GM13977 (cell line): Measurements from ENCODE around the gene ITGA7.
A peak's percentile ranks its signal among the peaks of the same experiment; 100 is the strongest.

ENCODE experiments used
- DNase-seq: peaks from one replicate; pipeline ENCODE4 v3.0.0; 2012; ENCODE audit warnings: low spot score
- CTCF ChIP-seq: IDR thresholded peaks from 2 replicates; pipeline ENCODE4 v1.5.1; 2012; ENCODE audit warnings: mild to moderate bottlenecking, control low read depth; ENCODE audit not compliant: insufficient read depth; ENCODE audit errors: extremely low read depth, missing control alignments
- in situ Hi-C: fragments of 300-500 bp; cut with MboI; formaldehyde crosslinking; loops from one replicate; pipeline ENCODE4 v1.12.0; 2022; ENCODE audit warnings: low sequenced_read_pairs, low pct_unique_long_range_greater_than_20kb, mixed read lengths, inconsistent platforms; ENCODE audit not compliant: unreplicated experiment

The ITGA7 gene

DNA sequence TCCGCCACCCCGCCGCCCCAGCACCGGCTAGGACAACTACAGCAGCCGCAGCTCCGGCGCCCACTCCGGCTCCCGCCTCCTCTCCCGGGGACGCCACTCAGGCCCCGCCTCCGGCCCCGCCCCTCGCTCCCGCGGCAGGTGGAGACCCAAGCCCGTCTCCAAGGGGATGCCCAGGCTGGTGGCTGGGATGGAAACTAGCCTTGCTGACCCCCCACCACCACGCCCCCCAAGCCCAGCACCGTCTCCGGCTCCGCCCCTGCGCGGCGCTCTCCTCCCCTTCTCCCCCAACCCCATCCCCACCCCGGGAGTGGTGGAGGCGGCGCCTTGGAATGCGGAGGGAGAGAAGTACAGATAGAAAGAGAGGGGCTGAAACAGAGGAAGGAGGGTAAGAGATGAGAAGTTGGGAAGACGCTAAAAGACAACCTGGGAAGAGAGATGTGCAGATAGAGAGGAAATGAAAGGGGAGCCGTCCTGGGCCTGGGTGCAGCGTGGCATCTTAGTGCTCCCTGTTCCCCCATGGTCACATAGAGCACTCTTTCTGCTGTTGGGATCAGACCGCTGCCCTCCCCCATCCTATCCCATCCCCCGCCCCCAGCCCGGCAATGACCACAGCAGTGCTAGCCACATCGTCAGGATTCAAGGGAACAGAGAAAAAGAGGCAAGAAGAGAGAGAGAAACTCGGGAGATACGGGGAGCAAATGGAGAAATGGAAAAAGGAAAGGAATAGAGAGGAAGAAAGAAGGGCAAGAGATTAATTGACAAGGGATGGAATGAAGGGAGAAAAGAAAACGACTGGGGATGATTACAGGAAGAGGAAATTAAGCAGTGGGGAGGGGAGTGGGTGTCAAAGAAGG, at the start of gene ITGA7:
Gene ITGA7, minus strand, starts transcription at position 64 of the 854 bp plus-strand sequence. CDS start 222 bp downstream, outside the sequence.
- in situ Hi-C loops, result no loop called here
- no peak for TF ChIP-seq CTCF
- DNase-seq, result peak; percentile 80

DNA sequence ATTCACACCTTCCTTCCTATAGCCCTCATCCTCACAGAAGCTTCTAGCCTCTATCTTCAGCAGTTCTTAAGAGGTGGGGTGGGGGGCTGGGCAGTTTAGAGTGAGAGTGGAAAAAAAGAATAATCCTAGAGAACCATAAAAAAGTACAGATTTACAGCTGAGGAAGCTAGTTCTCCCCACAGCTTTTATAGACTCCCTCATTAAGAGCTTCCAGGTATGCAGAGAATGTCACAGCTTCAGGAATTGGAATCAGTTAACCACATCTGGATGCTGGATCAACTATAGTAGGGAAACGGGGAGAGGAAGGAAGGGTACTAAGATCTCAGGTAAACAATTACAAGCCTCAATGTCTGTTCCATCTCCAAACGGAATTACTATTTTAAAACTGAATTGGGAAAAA, 47.5 kb upstream of the ITGA7 start:
- DNase-seq, result no peak
- no peak for TF ChIP-seq CTCF
- in situ Hi-C loops, result no loop called here

DNA sequence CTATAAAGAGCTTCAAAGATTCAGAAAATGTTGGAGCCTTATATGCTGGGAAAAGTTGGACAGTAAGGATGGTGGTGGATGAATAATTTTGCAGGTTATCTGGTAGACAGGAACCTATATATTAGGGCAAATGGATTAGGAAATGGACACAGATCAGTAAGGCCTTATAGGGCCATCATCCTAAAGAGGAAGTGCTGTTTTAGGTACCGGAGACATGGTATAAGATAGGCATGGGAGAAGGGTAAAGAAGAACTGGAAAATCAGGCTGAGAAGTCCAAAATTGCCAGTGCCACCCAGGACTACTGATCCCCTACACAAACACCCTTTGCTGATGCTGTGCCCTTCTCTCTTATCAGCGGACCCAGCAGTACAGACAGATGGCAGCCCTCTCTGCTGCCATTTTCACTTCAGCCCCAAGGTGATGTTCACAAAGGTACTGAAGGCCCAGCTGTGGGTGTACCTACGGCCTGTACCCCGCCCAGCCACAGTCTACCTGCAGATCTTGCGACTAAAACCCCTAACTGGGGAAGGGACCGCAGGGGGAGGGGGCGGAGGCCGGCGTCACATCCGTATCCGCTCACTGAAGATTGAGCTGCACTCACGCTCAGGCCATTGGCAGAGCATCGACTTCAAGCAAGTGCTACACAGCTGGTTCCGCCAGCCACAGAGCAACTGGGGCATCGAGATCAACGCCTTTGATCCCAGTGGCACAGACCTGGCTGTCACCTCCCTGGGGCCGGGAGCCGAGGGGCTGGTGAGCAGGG, 40.7 kb upstream of the ITGA7 start:
- TF ChIP-seq CTCF, result no peak
- DNase-seq, result no peak
- in situ Hi-C loops, result loop anchor here (10.0 to 25.0 kb wide), 2 partner anchors 196 to 289 kb away; partner anchors contain the start of gene RPS26

- in situ Hi-C loops, result loop anchor here (10.0 to 25.0 kb wide), 2 partner anchors 198 to 290 kb away; partner anchors contain the start of gene RPS26
These were observed 39.2 kb upstream of the ITGA7 start for GRCh38 chr12:55746913-55747231.

GRCh38 chr12:55746174-55746912, 38.6 kb upstream of the ITGA7 start:
- TF ChIP-seq CTCF, result no peak
- DNase-seq, result no peak
- in situ Hi-C loops, result loop anchor here (10.0 to 25.0 kb wide), 2 partner anchors 198 to 291 kb away; partner anchors contain the start of gene RPS26

More at GRCh38 chr12:55746913-55747231, 39.2 kb upstream of the ITGA7 start:
- DNase-seq, result no peak
- no peak for TF ChIP-seq CTCF
